GM18909 (cell line): ENCODE measurements around the gene ZNF408.
"Not testable (repeated sequence)": the region's sequence is repeated elsewhere in the genome, so short reads cannot be mapped to it uniquely, and the experiment has no call there.

Experiments
- ATAC-seq: cut with Tn5 transposase; IDR thresholded peaks from one replicate; pipeline ENCODE4 v1.9.1; 2021; ENCODE audit warnings: mild to moderate bottlenecking; ENCODE audit not compliant: unreplicated experiment, poor library complexity

ZNF408 gene

GRCh38 chr11:46695345-46696211 lies 5.3 kb upstream of the ZNF408 start:
- ATAC-seq = no peak

- no peak for ATAC-seq
Observed at GRCh38 chr11:46696212-46696558, 4.6 kb upstream of the ZNF408 start.

- ATAC-seq = no peak
Observed at GRCh38 chr11:46697303-46697702, 3.5 kb upstream of the ZNF408 start.

GRCh38 chr11:46697723-46698122 lies 3.1 kb upstream of the ZNF408 start:
- no peak for ATAC-seq

GRCh38 chr11:46698597-46698996 lies 2.2 kb upstream of the ZNF408 start:
- no peak for ATAC-seq

- ATAC-seq = no peak
Observed at GRCh38 chr11:46701078-46701654, 335 bp downstream of the ZNF408 start.

- ATAC-seq = no peak
Observed at GRCh38 chr11:46705070-46705688, 4.3 kb downstream of the ZNF408 start.

- ATAC-seq = no peak
Observed at GRCh38 chr11:46706886-46707285, 6.1 kb downstream of the ZNF408 start.

- ATAC-seq = not testable (repeated sequence)
Observed at GRCh38 chr11:46709351-46709750, 8.5 kb downstream of the ZNF408 start.

GRCh38 chr11:46710821-46711269 lies 10.0 kb downstream of the ZNF408 start:
- no peak for ATAC-seq

GRCh38 chr11:46711303-46711702 lies 10.5 kb downstream of the ZNF408 start:
- no peak for ATAC-seq

- ATAC-seq = no peak
Observed at GRCh38 chr11:46712874-46713576, 12.2 kb downstream of the ZNF408 start.

GRCh38 chr11:46717825-46718154 lies 17.0 kb downstream of the ZNF408 start:
- not testable (repeated sequence) for ATAC-seq

- ATAC-seq = no peak
Observed at GRCh38 chr11:46718155-46719019, 17.6 kb downstream of the ZNF408 start.

- ATAC-seq = no peak
Observed at GRCh38 chr11:46719048-46719542, 18.3 kb downstream of the ZNF408 start, which contains the start of gene F2. F2 (plus strand) TSS chr11:46719213; CDS start chr11:46719236, 23 bp downstream.

- ATAC-seq = no peak
Observed at GRCh38 chr11:46719543-46720218, 18.9 kb downstream of the ZNF408 start.

GRCh38 chr11:46721286-46721685 lies 20.5 kb downstream of the ZNF408 start:
- no peak for ATAC-seq

GRCh38 chr11:46722566-46723358 lies 21.9 kb downstream of the ZNF408 start:
- no peak for ATAC-seq

GRCh38 chr11:46723359-46723680 lies 22.5 kb downstream of the ZNF408 start:
- no peak for ATAC-seq
